ENCODE measurements around the gene HDAC11. TPM values are rescaled to one million over a fixed set of nuclear protein-coding genes. Genes with fewer than 3 reads are reported as not detected.

The HDAC11 gene
- total RNA-seq, 2 experiments from 2014 or later = 0.74 to 1.1 TPM

DNA sequence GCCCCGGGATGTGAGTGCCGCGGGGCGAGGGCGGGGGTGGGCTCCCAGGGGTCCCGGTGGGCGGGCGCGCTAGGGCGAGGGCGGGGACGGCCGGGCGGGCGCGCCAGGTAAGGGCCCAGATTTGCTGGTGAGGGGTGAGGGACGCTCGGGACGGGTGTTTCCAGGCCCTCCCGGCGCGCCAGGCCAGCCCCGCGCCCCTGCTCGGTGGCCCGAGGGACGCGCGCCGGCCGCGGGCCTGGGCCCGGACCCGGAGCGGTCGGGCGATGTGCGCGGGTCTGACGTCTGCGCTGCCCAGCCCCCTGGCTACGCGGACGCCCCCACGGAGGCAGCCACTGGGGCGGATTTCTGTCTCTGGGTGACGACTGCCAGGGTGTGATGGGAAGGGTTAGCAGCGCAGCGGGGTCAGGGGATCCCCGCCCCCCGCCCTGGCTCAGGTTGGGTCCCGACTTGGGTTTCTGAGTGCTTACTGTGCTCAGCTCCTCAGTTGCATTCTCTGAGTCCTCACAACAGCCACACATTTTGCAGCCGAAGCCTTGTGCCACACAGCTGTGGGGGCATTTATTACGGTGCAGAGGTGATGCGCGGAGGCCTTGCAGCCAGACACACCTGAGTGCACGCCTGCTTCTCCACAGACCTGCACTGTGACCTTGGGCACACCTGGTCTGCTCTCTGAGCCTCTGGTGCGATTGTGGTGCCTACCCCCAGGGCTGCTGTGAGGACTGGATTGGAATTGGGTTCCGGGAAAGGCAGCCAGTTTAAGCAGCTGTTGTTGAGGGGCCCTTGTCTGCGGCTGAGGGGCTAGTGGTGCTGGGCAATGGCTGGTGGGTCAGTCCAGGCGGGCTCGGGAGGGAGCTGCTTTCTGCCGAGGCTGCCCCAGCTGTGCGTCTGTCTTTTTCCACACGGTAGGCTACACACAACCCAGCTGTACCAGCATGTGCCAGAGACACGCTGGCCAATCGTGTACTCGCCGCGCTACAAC, 523 bp downstream of the HDAC11 start:
- no peak overlapping the region for H3K27ac ChIP-seq (ENCODE audit: low read depth, low read length, poor library complexity, severe bottlenecking)

GRCh38 chr3:13482106-13482690, 2.1 kb downstream of the HDAC11 start:
- Histone ChIP-seq H4K20me1 (ENCODE audit: insufficient read depth, low read length) (no peaks in the 10 kb centered on the region), H3K4me3 (ENCODE audit: low read depth, low read length, poor library complexity, severe bottlenecking) (no peak overlapping the region), H3K9me2 (ENCODE audit: insufficient read depth, low read length) (no peaks in the 10 kb centered on the region), H2AFZ (ENCODE audit: low read length) (no peak overlapping the region), H3K4me2 (ENCODE audit: low read length) (no peak overlapping the region), H3K36me3 (ENCODE audit: insufficient read depth, low read length) (no peaks in the 10 kb centered on the region), H3K9me3 (ENCODE audit: low read length) (no peaks in the 10 kb centered on the region), H3K27ac (ENCODE audit: low read depth, low read length, poor library complexity, severe bottlenecking) (no peak overlapping the region), H3K4me1 (ENCODE audit: insufficient read depth, low read length, poor library complexity, severe bottlenecking) (peaks cover 11% of the 10 kb centered on the region), H3K79me2 (ENCODE audit: insufficient read depth, low read depth, low read length) (no peaks in the 10 kb centered on the region)
- ChIA-PET POLR2A (interaction anchor here (1.0 kb wide), 1 partner anchor 150 kb away, joined by 3 read pairs; no protein-coding TSS in a partner anchor), CTCF (ENCODE audit: unreplicated experiment) (no interaction called here)
- DNase-seq (ENCODE audit: low spot score) = no peak
- TF ChIP-seq EZH2phosphoT487 (IDR thresholded peaks at IDR 0.05; ENCODE audit: borderline replicate concordance, low read depth, low read length) (no peak), CTCF (conservative IDR thresholded peaks at IDR 0.05; ENCODE audit: low read length) (no peak)
- intact Hi-C loops (cut with micrococcal nuclease; ENCODE audit: unreplicated experiment) = no loop called here
- no TSS peak for BruUV-seq (replicated peaks)

More for the DNA sequence above, 523 bp downstream of the HDAC11 start:
- Histone ChIP-seq H3K4me1 (ENCODE audit: insufficient read depth, low read length, poor library complexity, severe bottlenecking) (peaks cover 11% of the 10 kb centered on the region), H3K9me2 (ENCODE audit: insufficient read depth, low read length) (no peaks in the 10 kb centered on the region), H3K9me3 (ENCODE audit: low read length) (no peaks in the 10 kb centered on the region), H3K36me3 (ENCODE audit: insufficient read depth, low read length) (no peaks in the 10 kb centered on the region), H4K20me1 (ENCODE audit: insufficient read depth, low read length) (no peaks in the 10 kb centered on the region), H3K4me2 (ENCODE audit: low read length) (peak overlapping the region; percentile 74), H3K79me2 (ENCODE audit: insufficient read depth, low read depth, low read length) (no peaks in the 10 kb centered on the region), H2AFZ (ENCODE audit: low read length) (peak overlapping the region; percentile 66), H3K4me3 (ENCODE audit: low read depth, low read length, poor library complexity, severe bottlenecking) (peak overlapping the region; percentile 69)
- TF ChIP-seq CTCF (conservative IDR thresholded peaks at IDR 0.05; ENCODE audit: low read length) = no peak
- TF ChIP-seq EZH2phosphoT487 (IDR thresholded peaks at IDR 0.05; ENCODE audit: borderline replicate concordance, low read depth, low read length) = no peak
- ChIA-PET POLR2A (interaction anchor here (0.6 to 1.5 kb wide), 7 partner anchors 9 to 1164 kb away, joined by 3 to 6 read pairs (median 4); no protein-coding TSS in a partner anchor), CTCF (ENCODE audit: unreplicated experiment) (interaction anchor here (0.6 to 1.1 kb wide), 6 partner anchors 20 to 177 kb away, joined by 3 to 6 read pairs (median 4); no protein-coding TSS in a partner anchor)
- peak; percentile 14 for DNase-seq (ENCODE audit: low spot score)
- intact Hi-C loops (cut with micrococcal nuclease; ENCODE audit: unreplicated experiment) = no loop called here
- BruUV-seq (replicated peaks) = no TSS peak

Data from OCI-LY7 (cell line).